ENCODE measurements around the gene MYCN.

DNA sequence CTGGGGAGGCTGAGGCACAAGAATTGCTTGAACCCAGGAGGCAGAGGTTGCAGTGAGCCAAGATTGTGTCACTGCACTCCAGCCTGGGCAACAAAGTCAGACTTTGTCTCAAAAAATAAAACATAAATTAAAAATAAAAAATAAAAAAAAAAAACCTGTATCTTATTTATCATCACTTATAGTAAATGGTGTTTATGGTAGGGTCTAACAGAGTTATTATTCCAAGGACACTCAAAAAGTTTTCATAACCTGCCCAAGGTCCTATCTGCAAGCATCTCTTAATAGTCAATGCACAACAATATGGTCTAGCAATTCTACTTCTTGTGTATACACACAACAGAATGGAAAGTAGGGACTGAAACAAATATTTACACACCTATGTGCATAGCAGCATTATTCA is 47.3 kb upstream of the MYCN start:
- TF ChIP-seq, protein P1, sequence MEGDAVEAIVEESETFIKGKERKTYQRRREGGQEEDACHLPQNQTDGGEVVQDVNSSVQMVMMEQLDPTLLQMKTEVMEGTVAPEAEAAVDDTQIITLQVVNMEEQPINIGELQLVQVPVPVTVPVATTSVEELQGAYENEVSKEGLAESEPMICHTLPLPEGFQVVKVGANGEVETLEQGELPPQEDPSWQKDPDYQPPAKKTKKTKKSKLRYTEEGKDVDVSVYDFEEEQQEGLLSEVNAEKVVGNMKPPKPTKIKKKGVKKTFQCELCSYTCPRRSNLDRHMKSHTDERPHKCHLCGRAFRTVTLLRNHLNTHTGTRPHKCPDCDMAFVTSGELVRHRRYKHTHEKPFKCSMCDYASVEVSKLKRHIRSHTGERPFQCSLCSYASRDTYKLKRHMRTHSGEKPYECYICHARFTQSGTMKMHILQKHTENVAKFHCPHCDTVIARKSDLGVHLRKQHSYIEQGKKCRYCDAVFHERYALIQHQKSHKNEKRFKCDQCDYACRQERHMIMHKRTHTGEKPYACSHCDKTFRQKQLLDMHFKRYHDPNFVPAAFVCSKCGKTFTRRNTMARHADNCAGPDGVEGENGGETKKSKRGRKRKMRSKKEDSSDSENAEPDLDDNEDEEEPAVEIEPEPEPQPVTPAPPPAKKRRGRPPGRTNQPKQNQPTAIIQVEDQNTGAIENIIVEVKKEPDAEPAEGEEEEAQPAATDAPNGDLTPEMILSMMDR (IDR thresholded peaks at IDR 0.05), result no peak
- TF ChIP-seq POLR2AphosphoS5 (IDR thresholded peaks at IDR 0.05) (no peak), POLR2A (IDR thresholded peaks at IDR 0.05) (no peak)

All from prostate gland (tissue), 2 donors.